LHCN-M2 (cell line): ENCODE measurements around the gene NCAPG2. TPM values are rescaled to one million over a fixed set of nuclear protein-coding genes. Genes with fewer than 3 reads are reported as not detected.

Experiments
- total RNA-seq: library from RNA; depleted of rRNA; stranded (reverse); fragments of >200 nt; gene quantifications from 2 replicates; pipeline ENCODE4 v1.2.3, GENCODE V29; 2014; rRNA removed

The NCAPG2 gene
- total RNA-seq, 1 experiment from 2014 or later = 83.5 TPM

Other genes starting within 250 kb of the NCAPG2 start
- gene PTPRN2, start 117.0 kb downstream of the NCAPG2 start, total RNA-seq = 0.11 TPM in 1 of 2 replicates, not detected in the other
- 118 and 164 TPM in 2 replicates for gene ESYT2, start 124.7 kb upstream of the NCAPG2 start, total RNA-seq
- 5.9 and 9.2 TPM in 2 replicates for gene DYNC2I1, start 151.8 kb upstream of the NCAPG2 start, total RNA-seq